Muscle layer of duodenum (tissue), 2 donors: ENCODE data around the gene MSRB1.

Experiments
- H3K27ac ChIP-seq: one replicate; pipeline ENCODE4 v1.7.0; 2013; ENCODE audit warnings: mild to moderate bottlenecking, low read length
- H3K27me3 ChIP-seq: one replicate; pipeline ENCODE4 v1.7.0; 2013; ENCODE audit warnings: low read depth, mild to moderate bottlenecking, control low read depth, low read length
- H3K36me3 ChIP-seq, 2 donors: one replicate each; pipeline ENCODE4 v1.7.0; 2013; ENCODE audit warnings: low read length in 2 of 2, control low read depth in 1 of 2, mild to moderate bottlenecking in 1 of 2; ENCODE audit not compliant: insufficient read depth in 2 of 2, control insufficient read depth in 1 of 2
- H3K4me1 ChIP-seq, 2 donors: one replicate each; pipeline ENCODE4 v1.7.0; 2013; ENCODE audit warnings: low read length in 2 of 2, mild to moderate bottlenecking in 2 of 2, control low read depth in 1 of 2, moderate library complexity in 1 of 2; ENCODE audit not compliant: insufficient read depth in 2 of 2, control insufficient read depth in 1 of 2
- H3K4me3 ChIP-seq, 2 donors: one replicate each; pipeline ENCODE4 v1.7.0; 2013; ENCODE audit warnings: low read length in 2 of 2, low read depth in 1 of 2, mild to moderate bottlenecking in 1 of 2
- H3K9me3 ChIP-seq, 2 donors: one replicate each; pipeline ENCODE4 v1.7.0; 2013; ENCODE audit warnings: low read length in 2 of 2, control low read depth in 1 of 2, mild to moderate bottlenecking in 1 of 2; ENCODE audit not compliant: control insufficient read depth in 1 of 2
- donor health status: healthy.

The MSRB1 gene

GRCh38 chr16:1911467-1912214 is 31.4 kb downstream of the MSRB1 start:
- Histone ChIP-seq H3K4me3 (no peak overlapping the region), H3K27me3 (peaks cover 13% of the 10 kb centered on the region), H3K4me1 (peaks cover 0 to 3% of the 10 kb centered on the region in 2 donors), H3K36me3 (no peaks in the 10 kb centered on the region), H3K9me3 (no peaks in the 10 kb centered on the region), H3K27ac (no peak overlapping the region)

GRCh38 chr16:1909561-1910231 is 33.3 kb downstream of the MSRB1 start:
- no peaks in the 10 kb centered on the region for H3K27me3 ChIP-seq
- no peak overlapping the region for H3K27ac ChIP-seq
- H3K4me1 ChIP-seq, result peaks cover 0 to 3% of the 10 kb centered on the region in 2 donors

GRCh38 chr16:1908983-1909382 is 34.0 kb downstream of the MSRB1 start:
- Histone ChIP-seq H3K9me3 (no peaks in the 10 kb centered on the region), H3K4me1 (no peaks in the 10 kb centered on the region), H3K36me3 (no peaks in the 10 kb centered on the region), H3K4me3 (no peak overlapping the region), H3K27ac (no peak overlapping the region), H3K27me3 (no peaks in the 10 kb centered on the region)

More at GRCh38 chr16:1909561-1910231, 33.3 kb downstream of the MSRB1 start:
- no peaks in the 10 kb centered on the region for H3K36me3 ChIP-seq
- no peak overlapping the region for H3K4me3 ChIP-seq
- no peaks in the 10 kb centered on the region for H3K9me3 ChIP-seq

GRCh38 chr16:1908184-1908583 is 34.8 kb downstream of the MSRB1 start:
- Histone ChIP-seq H3K27me3 (no peaks in the 10 kb centered on the region), H3K9me3 (no peaks in the 10 kb centered on the region), H3K36me3 (no peaks in the 10 kb centered on the region), H3K4me3 (no peak overlapping the region), H3K4me1 (no peaks in the 10 kb centered on the region), H3K27ac (no peak overlapping the region)

- Histone ChIP-seq H3K9me3 (no peaks in the 10 kb centered on the region), H3K36me3 (no peaks in the 10 kb centered on the region), H3K4me1 (no peaks in the 10 kb centered on the region), H3K27me3 (no peaks in the 10 kb centered on the region), H3K4me3 (no peak overlapping the region), H3K27ac (no peak overlapping the region)
Measured at GRCh38 chr16:1907226-1907860, 35.7 kb downstream of the MSRB1 start.

- no peaks in the 10 kb centered on the region for H3K9me3 ChIP-seq
- no peaks in the 10 kb centered on the region for H3K36me3 ChIP-seq
- H3K27me3 ChIP-seq, result no peaks in the 10 kb centered on the region
- H3K4me1 ChIP-seq, result no peaks in the 10 kb centered on the region
- no peak overlapping the region for H3K27ac ChIP-seq
- H3K4me3 ChIP-seq, result no peak overlapping the region
Measured at GRCh38 chr16:1906846-1907165, 36.2 kb downstream of the MSRB1 start.

- no peak overlapping the region for H3K27ac ChIP-seq
- no peak overlapping the region for H3K4me3 ChIP-seq
- no peaks in the 10 kb centered on the region for H3K9me3 ChIP-seq
- H3K27me3 ChIP-seq, result no peaks in the 10 kb centered on the region
- no peaks in the 10 kb centered on the region for H3K4me1 ChIP-seq
- no peaks in the 10 kb centered on the region for H3K36me3 ChIP-seq
Measured at GRCh38 chr16:1906055-1906845, 36.7 kb downstream of the MSRB1 start.

- H3K27me3 ChIP-seq, result no peaks in the 10 kb centered on the region
- no peak overlapping the region for H3K27ac ChIP-seq
- H3K9me3 ChIP-seq, result no peaks in the 10 kb centered on the region
- H3K4me1 ChIP-seq, result no peaks in the 10 kb centered on the region
- H3K4me3 ChIP-seq, result no peak overlapping the region
- no peaks in the 10 kb centered on the region for H3K36me3 ChIP-seq
Measured at GRCh38 chr16:1903845-1904840, 38.9 kb downstream of the MSRB1 start.

GRCh38 chr16:1903220-1903574 is 39.8 kb downstream of the MSRB1 start:
- H3K36me3 ChIP-seq, result no peaks in the 10 kb centered on the region
- H3K27ac ChIP-seq, result no peak overlapping the region
- H3K9me3 ChIP-seq, result no peaks in the 10 kb centered on the region
- H3K4me3 ChIP-seq, result no peak overlapping the region
- H3K27me3 ChIP-seq, result no peaks in the 10 kb centered on the region
- no peaks in the 10 kb centered on the region for H3K4me1 ChIP-seq

GRCh38 chr16:1902547-1903219 is 40.3 kb downstream of the MSRB1 start:
- no peaks in the 10 kb centered on the region for H3K9me3 ChIP-seq
- H3K27ac ChIP-seq, result no peak overlapping the region
- no peaks in the 10 kb centered on the region for H3K27me3 ChIP-seq
- no peaks in the 10 kb centered on the region for H3K4me1 ChIP-seq
- no peak overlapping the region for H3K4me3 ChIP-seq
- no peaks in the 10 kb centered on the region for H3K36me3 ChIP-seq
